HepG2 (cell line): ENCODE results near the gene BCAS4. TPM values are rescaled to one million over a fixed set of nuclear protein-coding genes. Genes with fewer than 3 reads are reported as not detected.

ENCODE experiments used
- GTF3A ChIP-seq: sonication (generic); formaldehyde crosslinking; conservative IDR thresholded peaks from 2 replicates; pipeline ENCODE4 v1.4.0; 2020; ENCODE audit warnings: mild to moderate bottlenecking, missing genetic modification reagents
- MAX ChIP-seq: IDR thresholded peaks from 2 replicates; pipeline ENCODE4 v1.6.1; 2012; ENCODE audit warnings: inconsistent platforms
- NFIB ChIP-seq: sonication (generic); formaldehyde crosslinking; IDR thresholded peaks from 2 replicates; pipeline ENCODE4 v1.9.0; 2021; ENCODE audit warnings: missing genetic modification reagents, mild to moderate bottlenecking, borderline replicate concordance
- PAWR ChIP-seq: sonication (generic); formaldehyde crosslinking; IDR thresholded peaks from 2 replicates; pipeline ENCODE4 v1.4.0; 2020; ENCODE audit warnings: missing genetic modification reagents, mild to moderate bottlenecking, borderline replicate concordance
- RARG ChIP-seq: sonication (generic); formaldehyde crosslinking; IDR thresholded peaks from 2 replicates; pipeline ENCODE4 v1.4.0; 2020; ENCODE audit warnings: low read depth, mild to moderate bottlenecking, missing genetic modification reagents
- SMAD1 ChIP-seq: sonication (generic); formaldehyde crosslinking; IDR thresholded peaks from 2 replicates; pipeline ENCODE4 v1.4.0; 2020; ENCODE audit warnings: missing genetic modification reagents, low read depth, mild to moderate bottlenecking, borderline replicate concordance
- TEAD2 ChIP-seq: sonication (generic); formaldehyde crosslinking; IDR thresholded peaks from 2 replicates; pipeline ENCODE4 v1.9.0; 2021; ENCODE audit warnings: missing genetic modification reagents
- TFDP2 ChIP-seq: sonication (generic); formaldehyde crosslinking; IDR thresholded peaks from 2 replicates; pipeline ENCODE4 v1.4.0; 2020; ENCODE audit warnings: missing genetic modification reagents
- TFE3 ChIP-seq: IDR thresholded peaks from 2 replicates; pipeline ENCODE4 v1.6.1; 2016
- ZFY ChIP-seq: sonication (generic); formaldehyde crosslinking; IDR thresholded peaks from 2 replicates; pipeline ENCODE4 v1.4.0; 2020; ENCODE audit warnings: missing genetic modification reagents
- ZNF710 ChIP-seq: sonication (generic); formaldehyde crosslinking; IDR thresholded peaks from 2 replicates; pipeline ENCODE4 v1.5.0; 2020; ENCODE audit warnings: mild to moderate bottlenecking, missing genetic modification reagents, borderline replicate concordance
- ZNF746 ChIP-seq: sonication (generic); formaldehyde crosslinking; IDR thresholded peaks from 2 replicates; pipeline ENCODE4 v1.8.0; 2022; ENCODE audit warnings: mild to moderate bottlenecking, missing genetic modification reagents
- polyA plus RNA-seq, 8 experiments: library from polyadenylated mRNA; depleted of rRNA in 3 of 8; stranded (reverse) in 7 of 8; unstranded in 1 of 8; fragments of >200 nt; fragmentation: Illumina TruSeq in 4 of 8; extraction: Trizol in 4 of 8; gene quantifications; 2 replicates each; pipeline versions ENCODE4 v1.2.1 to v1.2.3, GENCODE V29; 2011 to 2016; ENCODE audit warnings: low read depth in 4 of 8, missing spikeins in 1 of 8, mixed read lengths in 1 of 8; ENCODE audit not compliant: insufficient read depth in 1 of 8
- total RNA-seq, 5 experiments: library from RNA; depleted of rRNA; stranded (reverse); fragments of >200 nt; fragmentation: Illumina TruSeq; extraction: Trizol; gene quantifications; 2 replicates each; pipeline ENCODE4 v1.2.3, GENCODE V29; 2016; ENCODE audit warnings: low read depth in 1 of 5

Gene BCAS4
- total and polyA plus RNA-seq, 2 of the 13 experiments (the other 11 are each of a cell fraction or from before 2014, with no cell fraction given) = 7.2 to 8.0 TPM

- TF ChIP-seq TEAD2 (no peak), MAX (no peak), TFDP2 (CRISPR knock-in tag) (no peak), SMAD1 (CRISPR knock-in tag) (no peak), GTF3A (peak; percentile 77; the same call in 1 of the 2 replicates), RARG (0 out of 2 replicates have a peak, but pooled peaks have one; percentile 81), PAWR (no peak), ZNF710 (CRISPR knock-in tag) (no peak), ZFY (CRISPR knock-in tag) (no peak), ZNF746 (CRISPR knock-in tag) (no peak), TFE3 (CRISPR knock-in tag) (no peak), NFIB (CRISPR knock-in tag) (peak; percentile 89)
- TF ChIP-seq, all 625 proteins: peak for 14
Measured at GRCh38 chr20:50789968-50790650, 4.8 kb upstream of the BCAS4 start (continued).
